GM21529 (cell line): ENCODE results near the gene B3GLCT.

Source experiments
- ATAC-seq: cut with Tn5 transposase; IDR thresholded peaks from one replicate; pipeline ENCODE4 v1.9.1; 2021; ENCODE audit not compliant: unreplicated experiment

The B3GLCT gene

GRCh38 chr13:31267126-31267784 is 67.5 kb downstream of the B3GLCT start:
- no peak for ATAC-seq

- no peak for ATAC-seq
These were observed 74.6 kb downstream of the B3GLCT start for GRCh38 chr13:31274390-31274789.

- no peak for ATAC-seq
These were observed 76.6 kb downstream of the B3GLCT start for GRCh38 chr13:31276421-31276820.

GRCh38 chr13:31278869-31279268 is 79.1 kb downstream of the B3GLCT start:
- ATAC-seq = no peak

- no peak for ATAC-seq
These were observed 83.1 kb downstream of the B3GLCT start for GRCh38 chr13:31282741-31283455.

GRCh38 chr13:31286930-31287329 is 87.2 kb downstream of the B3GLCT start:
- ATAC-seq = no peak

GRCh38 chr13:31301119-31301518 is 101.3 kb downstream of the B3GLCT start:
- ATAC-seq = no peak

GRCh38 chr13:31310356-31310755 is 110.6 kb downstream of the B3GLCT start:
- no peak for ATAC-seq

- ATAC-seq = no peak
These were observed 111.0 kb downstream of the B3GLCT start for GRCh38 chr13:31310786-31311185.

- no peak for ATAC-seq
These were observed 112.1 kb downstream of the B3GLCT start for GRCh38 chr13:31311921-31312320.

GRCh38 chr13:31314961-31315360 is 115.2 kb downstream of the B3GLCT start:
- no peak for ATAC-seq

GRCh38 chr13:31320946-31321345 is 121.2 kb downstream of the B3GLCT start:
- ATAC-seq = no peak

GRCh38 chr13:31321457-31321856 is 121.7 kb downstream of the B3GLCT start:
- ATAC-seq = no peak

- ATAC-seq = no peak
These were observed 122.3 kb downstream of the B3GLCT start for GRCh38 chr13:31322026-31322425.

GRCh38 chr13:31322702-31323405 is 123.1 kb downstream of the B3GLCT start:
- no peak for ATAC-seq

- ATAC-seq = no peak
These were observed 127.5 kb downstream of the B3GLCT start for GRCh38 chr13:31327182-31327860.

- no peak for ATAC-seq
These were observed 128.9 kb downstream of the B3GLCT start for GRCh38 chr13:31328549-31329235.

GRCh38 chr13:31330236-31330635 is 130.5 kb downstream of the B3GLCT start:
- no peak for ATAC-seq

GRCh38 chr13:31331068-31331467 is 131.3 kb downstream of the B3GLCT start:
- no peak for ATAC-seq

GRCh38 chr13:31334547-31334946 is 134.8 kb downstream of the B3GLCT start:
- no peak for ATAC-seq

GRCh38 chr13:31334994-31335557 is 135.3 kb downstream of the B3GLCT start:
- no peak for ATAC-seq
